Stimulated activated CD4-positive, alpha-beta T cell treated with anti-CD3 and anti-CD28 coated beads, Interleukin-2, amount 100 ng/mL, for 48 hours (primary cell): ENCODE results near the gene GSTA3.
"Not testable (repeated sequence)": the region's sequence is repeated elsewhere in the genome, so short reads cannot be mapped to it uniquely, and the experiment has no call there.

Experiments
- DNase-seq, 2 donors: peaks; one replicate each; pipeline ENCODE4 v3.0.0-alpha.2; 2020

The GSTA3 gene

DNA sequence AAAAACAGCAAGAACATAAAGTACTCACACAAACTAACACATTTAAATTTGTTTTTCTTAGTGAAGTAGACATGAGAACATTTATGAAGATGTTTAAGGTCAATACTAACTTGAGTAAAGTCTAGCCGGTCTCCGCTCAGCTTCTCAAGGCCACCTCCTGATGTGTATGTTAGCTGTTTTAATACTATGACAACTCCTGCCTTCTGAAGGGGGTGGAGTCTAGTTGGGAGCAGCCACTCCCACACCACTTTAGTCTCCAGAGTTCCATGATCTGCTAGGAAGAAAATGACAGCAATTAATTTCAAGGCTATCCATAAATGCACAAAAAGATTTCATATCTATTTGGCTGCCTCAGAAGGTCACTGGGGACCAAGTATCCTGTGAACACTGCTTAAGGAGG, at the start of gene GSTA3:
Gene GSTA3, minus strand, starts transcription at position 168 of the 400 bp plus-strand sequence. CDS start 3,864 bp downstream, outside the sequence.
- no peak for DNase-seq

DNA sequence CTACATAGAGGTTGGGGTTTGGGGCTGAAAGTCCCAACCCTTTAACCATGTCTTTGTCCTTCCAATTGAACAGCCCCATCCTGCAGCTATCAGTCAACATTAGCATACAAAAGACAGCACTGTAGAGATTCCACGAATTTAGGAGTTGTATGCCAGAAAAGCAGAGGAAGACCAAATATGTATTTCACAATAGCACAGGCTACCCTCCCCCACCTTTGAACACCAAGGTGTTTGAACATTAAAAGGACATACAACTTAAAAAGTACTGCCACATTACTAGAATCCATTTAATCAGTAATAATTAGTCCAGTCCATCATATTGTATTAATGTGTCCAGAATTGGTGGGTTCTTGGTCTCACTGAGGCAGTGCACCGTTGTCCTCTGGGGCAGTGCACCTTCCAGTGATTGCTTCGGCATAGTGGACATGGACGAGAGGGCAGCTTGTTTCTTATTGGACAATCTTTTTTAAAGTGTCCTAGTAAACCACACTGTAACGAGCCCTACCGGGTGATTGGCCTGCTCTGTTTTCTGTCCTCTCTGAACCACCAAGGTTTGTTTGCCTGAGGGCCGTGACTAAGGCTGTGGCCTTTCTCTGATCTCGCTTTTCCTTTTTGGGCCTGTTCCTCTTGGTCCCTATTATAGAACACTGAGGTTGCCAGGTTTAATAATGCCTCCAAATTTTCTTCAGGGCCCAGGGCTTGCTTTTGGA, 49.2 kb upstream of the GSTA3 start:
- DNase-seq, result no peak

DNA sequence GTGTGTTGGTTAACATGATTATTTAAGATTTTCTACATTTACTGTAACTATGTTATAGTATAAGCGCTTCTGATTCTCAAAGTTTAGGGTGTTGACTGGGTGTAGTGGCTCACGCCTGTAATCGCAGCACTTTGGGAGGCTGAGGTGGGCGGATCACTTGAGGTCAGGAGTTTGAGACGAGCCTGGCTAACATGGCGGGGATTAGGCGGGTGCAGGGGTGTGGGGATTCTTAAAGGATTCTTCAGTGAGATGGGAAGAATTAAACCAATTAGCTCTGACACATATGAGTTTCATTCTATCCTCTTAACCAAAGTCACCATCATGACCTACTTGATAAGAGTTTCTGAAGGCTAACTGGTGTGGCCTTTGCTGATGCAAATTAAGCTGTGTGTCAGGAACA, 46.4 kb upstream of the GSTA3 start:
- no peak for DNase-seq

DNA sequence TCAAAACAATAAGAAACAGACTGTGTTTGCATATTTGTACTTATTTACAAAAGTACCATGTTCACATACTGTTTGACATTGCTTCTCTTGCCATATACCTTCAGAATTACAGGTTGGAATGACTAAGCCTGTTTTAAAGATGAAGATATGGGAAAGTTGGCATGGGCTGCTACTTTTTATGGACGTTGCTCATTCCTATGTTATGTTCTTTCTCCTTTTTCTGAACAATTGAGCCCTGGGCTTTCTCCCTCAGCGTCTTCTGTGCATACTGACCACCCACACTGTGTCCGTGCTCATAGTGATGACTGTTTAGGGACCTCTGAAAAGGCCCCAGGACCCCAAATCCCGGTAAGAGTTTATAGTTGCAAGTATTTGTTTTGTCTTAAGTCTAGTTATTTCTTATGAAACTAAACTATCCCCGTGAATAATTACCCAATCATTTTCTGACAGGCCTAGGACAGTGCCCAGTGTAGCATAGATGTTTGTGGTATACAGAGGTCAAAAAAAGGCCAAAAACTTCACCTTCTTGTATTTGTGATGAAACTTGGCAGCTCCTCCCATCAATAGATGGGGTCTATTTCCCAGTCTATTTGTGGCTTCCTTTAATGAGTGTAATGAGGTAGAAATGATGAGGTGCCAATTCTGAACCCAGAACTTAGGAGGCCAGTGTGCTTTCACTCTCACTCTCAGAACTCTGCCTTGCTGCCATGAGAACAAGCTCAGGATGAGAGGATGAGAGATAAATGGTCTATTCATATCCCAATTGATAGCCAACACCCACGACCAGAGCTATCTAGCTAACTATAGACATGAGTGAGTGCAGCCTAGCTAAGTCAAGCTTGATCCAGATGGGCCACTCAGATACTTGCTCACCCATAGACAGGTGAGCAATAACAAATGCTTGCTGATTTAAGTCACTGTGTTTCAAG, 44.7 kb upstream of the GSTA3 start:
- DNase-seq, result no peak

DNA sequence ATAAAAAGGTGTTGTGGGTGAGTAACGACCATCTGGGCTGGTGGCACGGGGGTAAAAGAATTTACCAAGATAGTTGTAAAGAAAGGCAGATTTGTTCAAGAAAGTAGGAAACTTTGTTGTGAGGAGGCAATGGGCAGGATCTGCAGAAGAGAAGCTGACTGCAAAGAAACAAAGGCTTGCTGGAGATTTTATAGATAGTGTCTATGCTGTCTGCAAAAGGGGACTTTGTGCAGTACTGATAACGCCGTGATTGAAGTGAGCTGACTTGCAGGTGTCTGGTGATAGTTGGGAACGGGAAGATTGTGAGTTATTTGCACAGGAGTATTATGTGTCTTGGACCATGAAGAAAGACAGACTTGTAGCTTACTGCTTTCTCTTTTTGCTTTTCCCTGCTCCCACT, 36.8 kb upstream of the GSTA3 start:
- DNase-seq, result no peak

DNA sequence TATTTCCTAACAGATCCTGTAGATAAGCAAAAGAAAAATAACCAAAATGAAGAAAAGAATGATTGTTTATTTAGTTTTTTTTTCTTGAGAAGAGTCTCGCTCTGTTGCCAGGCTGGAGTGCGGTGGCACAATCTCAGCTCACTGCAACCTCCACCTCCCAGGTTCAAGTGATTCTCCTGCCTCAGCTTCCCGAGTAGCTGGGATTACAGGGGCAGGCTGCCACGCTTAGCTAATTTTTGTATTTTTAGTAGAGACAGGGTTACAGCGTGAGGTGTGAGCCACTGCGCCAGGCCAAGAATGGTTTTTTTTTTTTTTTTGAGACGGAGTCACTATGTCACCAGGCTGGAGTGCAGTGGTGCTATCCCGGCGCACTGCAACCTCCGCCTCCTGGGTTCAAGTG, 33.3 kb upstream of the GSTA3 start:
- DNase-seq, result not testable (repeated sequence)

DNA sequence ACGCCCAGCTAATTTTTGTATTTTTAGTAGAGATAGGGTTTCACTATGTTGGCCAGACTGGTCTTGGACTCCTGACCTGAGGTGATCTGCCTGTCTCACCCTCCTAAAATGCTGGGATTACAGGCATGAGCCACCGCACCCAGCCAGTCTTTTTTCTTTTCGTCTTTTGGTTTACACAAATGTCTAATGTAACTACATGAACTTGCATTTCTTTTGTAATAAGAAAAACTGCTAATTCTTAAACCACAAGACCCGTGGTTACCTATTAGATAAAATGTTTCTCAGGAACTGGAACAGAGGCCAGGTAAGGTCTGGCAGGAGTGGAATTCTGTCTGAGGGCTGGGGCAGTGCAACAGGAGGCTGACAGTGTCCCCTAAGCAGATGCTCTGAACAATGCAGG, 32.7 kb upstream of the GSTA3 start:
- DNase-seq, result no peak

DNA sequence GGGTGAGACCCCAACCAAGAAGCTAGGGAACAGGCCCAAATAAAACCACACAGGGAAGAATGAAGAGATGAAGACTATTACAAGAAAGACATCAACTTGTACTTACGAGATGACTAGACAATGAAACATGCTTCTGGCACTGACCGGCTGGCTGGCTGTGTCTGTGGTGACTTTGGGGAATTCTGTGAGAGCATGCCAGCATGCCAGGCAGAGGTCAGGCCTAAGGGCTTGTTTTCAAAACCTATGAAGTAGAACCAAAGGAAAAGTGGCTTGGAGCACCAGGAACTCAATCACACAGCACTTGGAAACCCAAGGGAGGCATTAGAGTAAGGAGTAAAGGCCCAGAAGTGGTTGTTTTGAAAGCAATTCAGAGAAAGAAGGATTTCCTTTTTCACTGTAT, 28.4 kb upstream of the GSTA3 start:
- no peak for DNase-seq

DNA sequence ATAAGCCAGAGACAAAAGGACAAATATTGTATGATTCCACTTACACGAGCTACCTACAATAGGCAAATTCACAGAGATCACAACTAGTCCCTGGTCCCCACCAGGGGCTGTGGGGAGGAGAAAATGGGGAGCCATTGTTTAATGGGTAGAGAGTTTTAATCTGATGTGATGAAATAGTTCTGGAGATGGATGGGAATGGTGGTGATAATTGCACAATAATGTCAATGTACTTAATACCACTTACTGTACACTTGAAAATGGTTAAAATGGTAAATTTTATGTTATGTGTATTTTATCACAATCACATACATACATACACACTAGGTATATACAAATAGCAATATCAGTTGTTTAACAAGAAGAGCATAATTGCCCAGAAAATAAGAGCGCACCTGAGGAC, 24.3 kb upstream of the GSTA3 start:
- no peak for DNase-seq

DNA sequence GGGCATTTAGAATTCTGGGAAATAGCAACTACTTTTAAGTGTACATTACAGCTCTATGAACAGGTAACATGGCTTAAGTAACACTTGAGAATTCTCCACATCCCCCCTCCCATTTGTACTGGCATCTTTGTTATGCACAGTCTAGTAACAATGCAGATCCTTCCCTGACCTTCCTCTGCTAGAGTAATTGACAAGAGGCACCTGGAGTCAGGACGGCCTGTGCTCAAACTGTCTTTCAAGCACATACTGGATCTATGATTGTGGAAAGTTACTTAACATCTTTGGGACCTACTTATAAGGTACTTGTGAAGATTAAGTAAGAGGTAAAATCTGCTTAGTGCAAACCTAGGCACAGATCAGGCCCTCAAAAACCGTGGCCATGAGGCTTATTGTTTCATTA, 21.9 kb upstream of the GSTA3 start:
- no peak for DNase-seq

DNA sequence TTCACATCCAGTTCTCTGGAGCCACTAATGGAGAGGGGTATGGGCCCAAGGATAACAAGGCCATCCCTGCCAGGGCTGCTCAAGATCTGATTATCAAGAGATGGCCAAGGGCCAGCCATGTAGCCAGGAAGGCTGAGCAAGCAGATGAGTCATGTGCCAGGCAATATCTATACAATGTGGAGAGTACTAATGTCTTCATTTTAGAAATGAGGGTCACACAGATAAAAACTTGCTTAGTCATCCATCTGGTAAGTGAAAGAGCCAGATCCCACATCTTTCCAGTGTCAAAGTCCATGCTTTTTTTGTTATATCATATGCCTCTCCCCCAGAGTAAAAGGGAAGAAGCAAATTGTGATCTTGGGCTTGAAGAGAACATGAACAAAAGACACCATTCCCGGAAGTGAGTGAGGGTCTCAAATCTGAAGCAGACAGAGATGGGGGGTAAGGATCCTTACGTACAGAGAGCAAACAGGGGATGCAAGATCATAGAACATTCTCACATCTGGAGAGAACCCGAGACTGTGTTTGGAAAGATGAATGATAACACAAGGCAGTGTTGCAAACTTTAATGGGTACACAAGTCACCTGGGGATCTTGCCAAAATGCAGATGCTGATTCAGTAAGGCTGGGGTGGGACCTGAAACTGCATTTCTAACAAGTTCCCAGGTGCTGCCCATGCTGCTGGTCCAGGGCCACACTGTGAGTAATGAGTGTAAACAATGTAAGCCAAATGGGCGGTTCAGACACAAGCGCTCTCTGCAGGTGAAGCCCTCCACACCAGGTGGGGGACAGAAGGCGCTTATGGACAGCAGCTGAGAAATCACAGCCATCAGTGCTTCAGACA, 20.0 kb upstream of the GSTA3 start:
- no peak for DNase-seq

DNA sequence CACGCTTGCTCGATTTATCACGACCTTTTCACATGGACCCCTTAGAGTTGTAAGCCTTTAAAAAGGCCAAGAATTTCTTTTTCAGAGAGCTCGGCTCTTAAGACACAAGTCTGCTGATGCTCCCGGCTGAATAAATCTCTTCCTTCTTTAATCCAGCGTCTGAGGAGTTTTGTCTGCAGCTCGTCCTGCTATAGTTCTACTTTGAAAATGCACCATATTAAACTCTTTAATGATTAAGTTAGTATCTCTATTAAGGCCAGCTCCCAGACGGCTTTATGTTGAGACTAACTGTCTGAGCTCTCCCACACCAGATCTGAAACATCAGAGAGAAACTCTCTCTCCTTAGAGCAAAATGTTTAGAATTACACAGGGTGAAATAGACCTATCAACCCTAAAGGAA, 18.0 kb upstream of the GSTA3 start:
- no peak for DNase-seq

DNA sequence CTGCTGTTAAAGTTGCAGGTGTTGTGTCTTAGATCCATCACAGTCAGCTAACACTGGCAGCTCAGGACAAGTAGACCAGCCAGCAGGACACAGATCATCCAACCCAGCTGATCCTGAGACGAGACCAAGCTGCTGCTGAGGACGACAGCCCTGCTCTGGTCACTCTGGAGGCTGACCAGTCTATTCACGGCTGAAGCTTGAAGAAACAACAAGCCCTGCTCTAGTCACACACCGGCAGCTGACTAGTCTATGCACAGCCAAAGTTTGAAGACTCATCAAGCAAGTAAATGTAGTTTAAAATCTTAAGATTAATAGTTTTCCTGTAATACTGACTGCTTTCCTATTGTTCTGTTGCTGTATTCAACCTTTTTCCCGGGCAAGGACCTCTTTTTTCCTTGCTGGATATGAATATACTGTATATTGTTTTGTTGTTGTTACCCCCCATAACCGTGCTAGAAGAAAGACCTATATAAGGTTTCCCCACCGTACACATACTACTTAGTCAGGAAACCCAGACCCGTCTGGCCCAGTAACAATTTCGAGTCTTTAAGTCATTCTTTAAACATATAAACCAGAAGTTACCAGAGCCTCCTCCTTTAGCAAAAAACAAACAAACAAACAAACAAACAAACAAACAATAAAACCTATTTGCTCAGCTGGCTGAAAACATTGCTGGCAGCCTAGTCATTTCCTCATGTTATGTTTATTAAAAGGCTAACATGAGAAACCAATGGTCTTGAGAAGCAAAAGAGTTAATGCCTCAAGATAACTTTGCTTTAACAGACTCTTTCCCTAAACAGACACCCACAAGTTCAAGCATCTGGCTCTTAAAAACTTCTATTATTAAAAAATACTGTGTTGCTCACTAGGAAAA, 16.7 kb upstream of the GSTA3 start:
- DNase-seq, result no peak

DNA sequence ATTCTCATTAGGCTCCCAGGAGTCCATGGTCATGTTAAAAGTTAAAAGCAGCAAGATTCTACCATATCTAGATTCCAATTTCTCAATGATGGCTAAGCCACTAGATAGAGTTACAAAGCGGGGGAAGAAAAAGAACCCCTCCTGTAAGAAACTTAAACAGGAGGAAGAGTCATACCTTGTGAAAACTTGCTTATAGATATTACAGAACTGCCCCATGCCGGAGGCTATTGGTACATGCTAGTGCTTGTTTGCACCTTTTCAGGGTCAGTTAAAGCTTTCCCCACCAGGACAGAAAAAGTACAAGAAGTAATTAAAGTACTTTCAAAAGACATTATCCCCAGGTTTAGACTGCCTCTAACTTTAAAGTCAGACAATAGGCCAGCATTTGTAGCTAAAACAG, 15.5 kb upstream of the GSTA3 start:
- DNase-seq, result no peak

DNA sequence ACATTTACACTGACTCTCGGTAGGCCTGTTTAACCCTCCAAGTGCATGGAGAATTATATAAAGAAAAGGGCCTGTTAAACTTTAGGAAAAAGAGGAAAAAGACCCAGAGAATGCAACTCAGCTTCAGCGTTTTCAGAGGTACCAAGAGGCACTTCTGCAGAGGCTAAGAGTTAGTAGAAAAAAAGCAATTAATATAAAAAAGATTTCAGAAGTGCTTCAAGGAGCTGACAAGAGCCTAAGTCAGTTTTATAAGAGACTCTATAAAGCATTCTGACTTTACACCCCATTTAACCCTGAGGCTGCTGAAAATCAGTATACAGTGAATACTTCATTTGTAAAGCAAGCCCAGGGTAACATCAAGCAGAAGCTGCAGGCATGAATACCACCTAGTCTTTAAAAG, 14.2 kb upstream of the GSTA3 start:
- not testable (repeated sequence) for DNase-seq

DNA sequence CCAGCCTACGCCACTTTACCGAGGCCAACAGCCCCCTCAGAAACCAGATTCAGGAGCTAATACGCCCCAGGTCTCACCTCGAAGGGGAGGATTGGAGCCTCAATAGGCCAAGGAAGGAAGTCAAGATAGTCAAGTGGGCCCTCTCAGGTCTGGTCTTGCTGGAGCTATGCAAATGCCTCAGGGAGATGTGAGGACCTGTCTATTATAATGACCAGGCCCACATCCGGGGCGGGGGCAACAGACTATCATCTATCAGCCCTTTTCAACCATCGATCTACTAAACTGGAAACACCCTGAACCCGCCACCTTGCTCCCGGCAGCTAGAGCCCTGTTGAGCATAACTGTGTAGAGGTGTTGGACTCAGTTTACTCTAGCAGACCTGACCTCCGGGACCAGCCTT, 12.7 kb upstream of the GSTA3 start:
- no peak for DNase-seq

DNA sequence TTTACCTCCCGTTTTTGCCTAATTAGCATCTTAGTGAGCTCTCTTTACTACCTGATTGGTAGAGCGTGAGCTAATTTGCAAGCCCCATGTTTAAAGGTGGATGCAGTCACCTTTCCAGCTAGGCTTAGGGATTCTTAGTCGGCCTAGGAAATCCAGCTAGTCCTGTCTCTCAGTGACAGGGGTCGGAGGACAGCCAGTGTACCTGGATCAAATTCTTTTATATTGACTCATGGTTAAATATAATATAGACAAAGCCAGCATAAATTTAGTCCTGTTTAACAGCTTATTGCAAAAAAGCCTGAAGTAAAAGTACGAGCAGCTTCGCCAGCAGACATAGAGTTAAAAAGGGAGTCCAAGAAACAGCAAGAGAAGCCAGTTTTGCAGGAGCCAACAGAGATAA, 12.2 kb upstream of the GSTA3 start:
- no peak for DNase-seq

DNA sequence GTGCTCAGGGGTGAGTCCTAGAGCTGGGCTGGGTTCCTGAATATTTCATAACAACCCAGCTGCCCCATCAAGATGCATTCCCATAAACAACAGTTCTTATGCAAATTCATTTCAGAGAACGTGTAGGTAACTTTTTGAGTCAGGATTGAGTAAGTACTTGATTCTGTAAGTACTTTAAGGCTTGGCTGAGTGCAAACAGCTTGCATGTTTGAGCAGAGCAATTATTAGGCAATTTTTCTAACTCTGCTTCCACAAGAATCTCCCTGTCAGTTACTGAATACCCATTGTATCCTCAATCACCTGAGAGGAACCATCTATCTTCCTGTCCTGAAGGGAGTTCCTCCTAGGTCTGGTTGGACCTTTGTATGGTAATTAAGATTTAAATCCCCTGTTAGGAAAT, 10.0 kb upstream of the GSTA3 start:
- not testable (repeated sequence) for DNase-seq

DNA sequence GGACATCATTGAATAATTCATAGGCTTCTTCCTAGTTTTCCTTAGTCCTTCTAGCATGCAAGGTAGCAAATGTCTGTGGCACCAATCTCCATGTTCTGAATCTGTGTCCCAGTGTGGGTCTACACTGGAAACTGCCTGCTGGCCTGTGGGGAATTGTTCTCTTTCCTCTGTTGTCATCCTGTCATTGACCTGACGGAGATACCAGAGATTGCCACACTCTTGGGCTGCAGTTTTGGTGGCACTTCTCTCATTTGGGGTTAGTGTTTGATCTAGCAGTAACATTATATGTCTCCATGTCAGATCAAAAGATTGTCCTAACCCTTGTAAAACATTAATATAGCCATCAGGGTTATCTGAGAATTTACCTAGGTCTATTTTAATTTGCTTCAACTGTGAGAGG, 9.3 kb upstream of the GSTA3 start:
- DNase-seq, result not testable (repeated sequence)

DNA sequence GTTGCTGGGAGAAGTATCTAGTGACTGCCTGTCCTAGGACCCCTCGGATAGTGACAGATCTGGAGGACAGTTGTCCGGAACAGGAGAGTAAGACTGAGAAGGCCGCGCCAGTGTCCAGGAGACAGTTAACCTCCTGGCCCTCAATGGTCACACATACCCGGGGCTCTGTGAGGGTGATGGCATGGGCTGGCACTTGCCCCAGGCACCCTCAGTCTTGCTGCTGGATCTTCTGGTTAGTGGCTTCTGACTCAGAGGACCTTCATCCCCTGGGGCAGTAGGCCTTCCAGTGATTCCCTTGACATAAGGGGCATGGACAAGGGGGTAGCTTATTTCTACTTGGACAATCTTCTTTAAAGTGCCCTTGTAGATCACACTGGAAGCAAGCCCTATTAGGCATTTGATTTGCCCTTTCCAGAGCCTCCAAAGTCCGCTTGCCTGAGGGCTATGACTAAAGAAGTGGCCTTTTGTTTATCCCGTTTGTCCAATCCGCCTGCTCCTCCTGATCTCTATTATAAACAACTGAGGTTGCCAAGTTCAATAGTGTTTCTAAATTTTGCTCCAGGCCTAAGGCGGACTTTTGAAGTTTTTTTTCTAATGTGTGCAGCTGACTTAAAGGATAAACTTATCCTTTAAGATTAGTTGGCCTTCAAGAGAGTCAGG, 8.7 kb upstream of the GSTA3 start:
- not testable (repeated sequence) for DNase-seq

DNA sequence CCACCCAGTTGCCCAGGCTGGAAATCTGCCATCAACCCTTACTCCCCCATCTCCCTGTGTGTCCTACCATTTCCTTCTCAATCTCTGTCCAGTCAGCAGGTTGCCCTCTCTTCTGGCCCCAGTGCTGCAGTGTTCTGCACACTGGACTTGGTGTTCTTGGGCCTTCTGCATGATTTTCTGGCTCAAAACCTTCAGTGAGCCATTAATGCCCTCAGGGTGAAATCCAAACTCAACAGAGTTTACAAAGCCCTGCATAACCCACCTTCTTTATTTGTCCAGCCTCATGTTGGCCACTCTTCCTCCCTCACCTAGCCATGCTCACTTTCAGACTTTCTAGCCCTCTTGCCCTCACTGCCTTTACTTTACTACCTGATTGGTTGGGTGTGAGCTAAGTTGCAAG, 5.0 kb upstream of the GSTA3 start:
- no peak for DNase-seq

DNA sequence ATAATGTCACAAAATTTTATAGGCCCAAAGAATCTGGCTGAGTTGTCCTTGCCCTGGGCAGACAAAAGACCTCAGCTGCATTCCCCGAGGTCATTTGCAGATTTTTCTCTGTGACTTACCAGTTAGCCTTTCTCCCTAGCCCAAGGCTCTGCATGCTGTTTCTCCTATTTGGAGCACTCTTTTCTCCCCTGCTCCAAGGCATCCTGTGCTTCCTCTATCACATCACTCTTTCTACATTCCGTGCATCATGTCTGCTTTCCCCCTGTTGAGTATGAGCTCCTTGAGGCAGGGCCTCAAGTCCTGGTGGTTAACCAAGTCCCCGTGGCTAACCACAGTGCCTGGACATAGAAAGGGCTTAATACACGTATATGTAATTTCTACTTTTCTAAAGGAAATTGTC, 593 bp upstream of the GSTA3 start:
- DNase-seq, result no peak
